Activated B cell treated with CpG ODN at 0.5 μM for 24 hours (primary cell): ENCODE results near the gene AGPS. TPM values are rescaled to one million over a fixed set of nuclear protein-coding genes. Genes with fewer than 3 reads are reported as not detected.

Experiments used
- ATAC-seq: fragments of 200-7000 bp; cut with Tn5 transposase; one replicate; pipeline ENCODE4 v1.10.0; 2021; ENCODE audit warnings: low read depth, mild to moderate bottlenecking, moderate library complexity
- CTCF ChIA-PET: fragments of 350-600 bp; sonication (Branson Sonifier 250); formaldehyde crosslinking; loops from one replicate; lab custom pipeline; 2021; ENCODE audit warnings: antibody characterized with exemption; lab: Charles Lee
- POLR2A ChIA-PET: fragments of 350-600 bp; sonication (Branson Sonifier 250); formaldehyde crosslinking; loops from one replicate; lab custom pipeline; 2021; ENCODE audit warnings: antibody characterized with exemption; lab: Charles Lee
- DNase-seq: peaks from one replicate; pipeline ENCODE4 v3.0.0; 2022
- H3K27ac Mint-ChIP-seq: one replicate; pipeline ENCODE4 v1.8.0; 2020; ENCODE audit warnings: mixed read lengths
- H3K27me3 Mint-ChIP-seq: one replicate; pipeline ENCODE4 v1.8.0; 2021; ENCODE audit warnings: mixed read lengths
- H3K36me3 Mint-ChIP-seq: one replicate; pipeline ENCODE4 v1.8.0; 2021; ENCODE audit warnings: low read depth, mixed read lengths
- H3K4me1 Mint-ChIP-seq: one replicate; pipeline ENCODE4 v1.8.0; 2021; ENCODE audit warnings: mixed read lengths
- H3K4me3 Mint-ChIP-seq: one replicate; pipeline ENCODE4 v1.8.0; 2020; ENCODE audit warnings: mild to moderate bottlenecking, mixed read lengths
- H3K9me3 Mint-ChIP-seq: one replicate; pipeline ENCODE4 v1.8.0; 2020; ENCODE audit warnings: mixed read lengths
- intact Hi-C: fragments of 100-400 bp; cut with micrococcal nuclease; formaldehyde crosslinking; loops from one replicate; pipeline ENCODE4 v1.15.1; 2024
- total RNA-seq: library from RNA; stranded (reverse); gene quantifications from 2 replicates; pipeline ENCODE4 v1.2.3, GENCODE V29; 2022
- TF ChIP-seq, protein P1 (sequence below): fragments of 200-600 bp; IDR thresholded peaks from one replicate; pipeline ENCODE4 v1.8.0; 2022; ENCODE audit warnings: antibody characterized with exemption, mild to moderate bottlenecking

AGPS gene
- total RNA-seq: 29.0 and 29.9 TPM in 2 replicates

- H3K4me3 Mint-ChIP-seq: peak within 1 kb of the TSS; percentile 92
- TF ChIP-seq, protein P1, sequence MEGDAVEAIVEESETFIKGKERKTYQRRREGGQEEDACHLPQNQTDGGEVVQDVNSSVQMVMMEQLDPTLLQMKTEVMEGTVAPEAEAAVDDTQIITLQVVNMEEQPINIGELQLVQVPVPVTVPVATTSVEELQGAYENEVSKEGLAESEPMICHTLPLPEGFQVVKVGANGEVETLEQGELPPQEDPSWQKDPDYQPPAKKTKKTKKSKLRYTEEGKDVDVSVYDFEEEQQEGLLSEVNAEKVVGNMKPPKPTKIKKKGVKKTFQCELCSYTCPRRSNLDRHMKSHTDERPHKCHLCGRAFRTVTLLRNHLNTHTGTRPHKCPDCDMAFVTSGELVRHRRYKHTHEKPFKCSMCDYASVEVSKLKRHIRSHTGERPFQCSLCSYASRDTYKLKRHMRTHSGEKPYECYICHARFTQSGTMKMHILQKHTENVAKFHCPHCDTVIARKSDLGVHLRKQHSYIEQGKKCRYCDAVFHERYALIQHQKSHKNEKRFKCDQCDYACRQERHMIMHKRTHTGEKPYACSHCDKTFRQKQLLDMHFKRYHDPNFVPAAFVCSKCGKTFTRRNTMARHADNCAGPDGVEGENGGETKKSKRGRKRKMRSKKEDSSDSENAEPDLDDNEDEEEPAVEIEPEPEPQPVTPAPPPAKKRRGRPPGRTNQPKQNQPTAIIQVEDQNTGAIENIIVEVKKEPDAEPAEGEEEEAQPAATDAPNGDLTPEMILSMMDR: no peak
- ChIA-PET POLR2A (interaction anchor here (0.7 to 2.4 kb wide), 10 partner anchors 9 to 228 kb away, joined by 3 to 26 read pairs (median 5); partner anchors contain the start of genes HNRNPA3 and NFE2L2), CTCF (interaction anchor here (0.7 to 4.3 kb wide), 7 partner anchors 23 to 229 kb away, joined by 3 to 19 read pairs (median 6); no protein-coding TSS in a partner anchor)
- no peaks in the 10 kb centered on the region for H3K9me3 Mint-ChIP-seq
- peaks cover 14% of the 10 kb centered on the region for H3K36me3 Mint-ChIP-seq
- H3K4me1 Mint-ChIP-seq: peaks cover 42% of the 10 kb centered on the region
- intact Hi-C loops: loop anchor here (1.0 to 5.0 kb wide), 4 partner anchors 130 to 225 kb away; partner anchors contain the start of gene HNRNPA3
- peak; percentile 66 for DNase-seq
- no peaks in the 10 kb centered on the region for H3K27me3 Mint-ChIP-seq
- peak; percentile 93 for ATAC-seq
- H3K27ac Mint-ChIP-seq: peak within 1 kb of the TSS; percentile 69
Observed at GRCh38 chr2:177392373-177393202, at the start of gene AGPS. Gene AGPS, plus strand, starts transcription at chr2:177392773. Its CDS starts 17 bp downstream, at chr2:177392790.

- H3K9me3 Mint-ChIP-seq: no peaks in the 10 kb centered on the region
- ATAC-seq (no peak), DNase-seq (no peak)
- no peak overlapping the region for H3K27ac Mint-ChIP-seq
- no peaks in the 10 kb centered on the region for H3K36me3 Mint-ChIP-seq
- no peaks in the 10 kb centered on the region for H3K27me3 Mint-ChIP-seq
- POLR2A ChIA-PET: no interaction called here
- CTCF ChIA-PET: interaction anchor here (1.0 to 1.3 kb wide), 2 partner anchors 9 to 10 kb away, joined by 4 read pairs; no protein-coding TSS in a partner anchor
- peaks cover 8% of the 10 kb centered on the region for H3K4me1 Mint-ChIP-seq
- intact Hi-C loops: no loop called here
- no peak overlapping the region for H3K4me3 Mint-ChIP-seq
- TF ChIP-seq, protein P1: no peak
Observed at GRCh38 chr2:177343773-177344172, 48.8 kb upstream of the AGPS start.

GRCh38 chr2:177344316-177344715 lies 48.3 kb upstream of the AGPS start:
- POLR2A ChIA-PET: interaction anchor here (0.7 kb wide), 1 partner anchor 16 kb away, joined by 5 read pairs; no protein-coding TSS in a partner anchor
- Mint-ChIP-seq H3K27ac (no peak overlapping the region), H3K4me1 (peaks cover 8% of the 10 kb centered on the region), H3K4me3 (no peak overlapping the region), H3K27me3 (no peaks in the 10 kb centered on the region), H3K36me3 (no peaks in the 10 kb centered on the region), H3K9me3 (no peaks in the 10 kb centered on the region)
- ATAC-seq (no peak), DNase-seq (no peak)
- intact Hi-C loops: no loop called here
- TF ChIP-seq, protein P1: no peak
- CTCF ChIA-PET: interaction anchor here (1.0 kb wide), 1 partner anchor 9 kb away, joined by 4 read pairs; no protein-coding TSS in a partner anchor

DNA sequence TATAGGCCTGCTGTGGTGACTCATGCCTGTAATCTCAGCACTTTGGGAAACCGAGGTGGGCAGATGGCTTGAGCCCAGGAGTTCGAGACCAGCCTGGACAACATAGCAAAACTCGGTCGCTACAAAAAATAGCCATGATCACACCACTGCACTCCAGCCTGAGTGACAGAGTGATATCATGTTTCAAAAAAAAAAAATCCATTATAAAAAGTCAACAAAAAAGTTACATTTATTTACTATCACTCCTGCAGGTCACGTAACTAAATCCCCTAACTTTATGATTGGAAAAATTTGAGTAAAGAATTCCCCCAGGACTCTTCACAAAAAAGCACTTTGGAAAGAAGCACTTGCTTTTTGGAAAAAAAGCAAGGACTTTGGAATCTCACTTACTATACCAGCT lies 46.4 kb upstream of the AGPS start:
- H3K9me3 Mint-ChIP-seq: no peaks in the 10 kb centered on the region
- peaks cover 8% of the 10 kb centered on the region for H3K4me1 Mint-ChIP-seq
- no peaks in the 10 kb centered on the region for H3K27me3 Mint-ChIP-seq
- intact Hi-C loops: loop anchor here (5.0 kb wide), 1 partner anchor 36 kb away; no protein-coding TSS in a partner anchor
- DNase-seq (no peak), ATAC-seq (no peak)
- no peak overlapping the region for H3K27ac Mint-ChIP-seq
- CTCF ChIA-PET: interaction anchor here (0.6 to 1.0 kb wide), 3 partner anchors 181 to 1486 kb away, joined by 3 to 4 read pairs (median 3); no protein-coding TSS in a partner anchor
- POLR2A ChIA-PET: interaction anchor here (0.6 kb wide), 1 partner anchor 30 kb away, joined by 5 read pairs; no protein-coding TSS in a partner anchor
- TF ChIP-seq, protein P1: no peak
- H3K4me3 Mint-ChIP-seq: no peak overlapping the region
- no peaks in the 10 kb centered on the region for H3K36me3 Mint-ChIP-seq

DNA sequence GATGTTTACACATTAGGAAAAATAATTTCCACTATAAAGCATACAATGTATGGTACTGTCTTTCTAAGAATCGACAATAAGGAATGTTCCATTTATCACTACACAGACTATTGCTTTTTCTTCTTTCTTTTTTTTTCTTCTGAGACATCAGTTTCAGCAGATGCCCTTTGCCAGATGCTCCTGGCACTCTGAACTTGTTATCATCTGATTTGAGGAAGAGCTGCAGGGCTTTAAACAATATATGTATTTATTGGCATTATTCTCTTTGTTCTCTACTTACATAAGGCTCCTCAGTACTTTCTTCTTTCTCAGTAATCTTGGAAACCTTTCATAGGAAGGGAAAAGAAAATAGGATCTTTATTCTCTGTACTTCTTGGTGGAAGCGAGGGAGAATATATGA lies 45.0 kb upstream of the AGPS start:
- intact Hi-C loops: loop anchor here (5.0 kb wide), 1 partner anchor 35 kb away; no protein-coding TSS in a partner anchor
- Mint-ChIP-seq H3K4me3 (no peak overlapping the region), H3K27ac (no peak overlapping the region), H3K36me3 (no peaks in the 10 kb centered on the region), H3K9me3 (no peaks in the 10 kb centered on the region), H3K4me1 (peaks cover 17% of the 10 kb centered on the region), H3K27me3 (no peaks in the 10 kb centered on the region)
- CTCF ChIA-PET: no interaction called here
- no peak for ATAC-seq
- TF ChIP-seq, protein P1: no peak
- POLR2A ChIA-PET: no interaction called here
- no peak for DNase-seq
